Endothelial cell of umbilical vein (primary cell): ENCODE measurements around the gene CRCP. TPM values are rescaled to one million over a fixed set of nuclear protein-coding genes. Genes with fewer than 3 reads are reported as not detected.

Source experiments
- BruUV-seq: library from RNA; stranded (reverse); fragments of 400-500 nt; replicated peaks from 2 replicates; lab custom pipeline; 2021; lab: Mats Ljungman, UMichigan
- CTCF ChIA-PET: fragments of 300-600, 350-600 bp; sonication (Branson Sonifier 250); formaldehyde crosslinking; loops from one replicate; lab custom pipeline; 2021; ENCODE audit warnings: antibody characterized with exemption, inconsistent platforms; lab: Charles Lee
- POLR2A ChIA-PET: fragments of 300-600, 350-600 bp; sonication (Branson Sonifier 250); formaldehyde crosslinking; loops from one replicate; lab custom pipeline; 2021; ENCODE audit warnings: antibody characterized with exemption, inconsistent platforms; lab: Charles Lee
- DNase-seq: peaks from one replicate; pipeline ENCODE4 v3.0.0-alpha.2; 2011; ENCODE audit warnings: low read depth, low spot score
- FAIRE-seq: peaks from 2 replicates; lab custom pipeline; 2011; peaks lifted over from hg19 to GRCh38; lab: Jason Lieb, UNC
- H2AFZ ChIP-seq: 2 replicates; pipeline ENCODE4 v1.6.0; 2012; ENCODE audit warnings: low read depth, low read length, control low read depth, inconsistent platforms
- H3K27ac ChIP-seq: 2 replicates; pipeline ENCODE4 v1.5.1; 2011; ENCODE audit warnings: low read depth, mild to moderate bottlenecking, control low read depth, low read length, moderate library complexity; ENCODE audit not compliant: insufficient read depth
- H3K27me3 ChIP-seq, 2 experiments: 2 replicates each; pipeline versions ENCODE4 v1.6.0 to v1.6.1; 2011; ENCODE audit warnings: low read length in 2 of 2, mixed read lengths in 1 of 2; ENCODE audit not compliant: control insufficient read depth in 2 of 2, insufficient read depth in 2 of 2
- H3K36me3 ChIP-seq, 2 experiments: 2 replicates in 1 of 2; 3 replicates in 1 of 2; pipeline ENCODE4 v1.5.1; 2011; ENCODE audit warnings: low read length in 2 of 2, mild to moderate bottlenecking in 1 of 2, moderate library complexity in 1 of 2; ENCODE audit not compliant: control insufficient read depth in 2 of 2, insufficient read depth in 2 of 2; ENCODE audit errors: extremely low read depth in 1 of 2
- H3K4me1 ChIP-seq: 3 replicates; pipeline ENCODE4 v1.5.1; 2011; ENCODE audit warnings: mild to moderate bottlenecking, low read length; ENCODE audit not compliant: control insufficient read depth, insufficient read depth; ENCODE audit errors: extremely low read depth
- H3K4me2 ChIP-seq: 2 replicates; pipeline ENCODE4 v1.6.1; 2011; ENCODE audit warnings: low read length, control low read depth, mixed read lengths; ENCODE audit not compliant: insufficient read depth
- H3K4me3 ChIP-seq, 3 experiments: fragments of 200-600 bp in 1 of 3; sonication (generic), shearing (Covaris generic) in 1 of 3; replicated peaks in 1 of 3; 2 replicates each; pipeline ENCODE4 v1.5.1; 2011 to 2016; ENCODE audit warnings: control low read depth in 3 of 3, low read length in 3 of 3, mild to moderate bottlenecking in 2 of 3, inconsistent platforms in 1 of 3, low read depth in 1 of 3, moderate library complexity in 1 of 3; ENCODE audit not compliant: insufficient read depth in 1 of 3
- H3K79me2 ChIP-seq: 2 replicates; pipeline ENCODE4 v1.6.0; 2012; ENCODE audit warnings: low read length, inconsistent platforms; ENCODE audit not compliant: control insufficient read depth, insufficient read depth
- H3K9ac ChIP-seq: replicated peaks from 2 replicates; pipeline ENCODE3; 2011; ENCODE audit warnings: low read length, control low read depth; ENCODE audit not compliant: insufficient read depth; ENCODE audit errors: extremely low read depth
- H3K9me1 ChIP-seq: replicated peaks from 3 replicates; pipeline ENCODE4 v1.6.0; 2011; ENCODE audit warnings: mild to moderate bottlenecking, low read length; ENCODE audit not compliant: control insufficient read depth, insufficient read depth; ENCODE audit errors: extremely low read depth
- H3K9me3 ChIP-seq: replicated peaks from 2 replicates; pipeline ENCODE4 v1.5.1; 2012; ENCODE audit warnings: low read length, inconsistent platforms; ENCODE audit not compliant: control insufficient read depth, insufficient read depth
- H4K20me1 ChIP-seq: replicated peaks from 2 replicates; pipeline ENCODE3; 2011; ENCODE audit warnings: mild to moderate bottlenecking, low read length; ENCODE audit not compliant: control insufficient read depth, insufficient read depth; ENCODE audit errors: extremely low read depth
- EZH2 ChIP-seq: IDR thresholded peaks from 2 replicates; pipeline ENCODE4 v1.6.1; 2012; ENCODE audit warnings: borderline replicate concordance, low read depth, mild to moderate bottlenecking, moderate library complexity, low read length, inconsistent platforms; ENCODE audit not compliant: severe bottlenecking
- FOS ChIP-seq: IDR thresholded peaks from 2 replicates; pipeline ENCODE4 v1.6.1; 2011; ENCODE audit warnings: mild to moderate bottlenecking, low read length, moderate library complexity, borderline replicate concordance; ENCODE audit not compliant: insufficient read depth
- GATA2 ChIP-seq: IDR thresholded peaks from 2 replicates; pipeline ENCODE4 v1.7.0; 2011; ENCODE audit warnings: low read depth, mild to moderate bottlenecking, moderate library complexity, mixed read lengths, low read length; ENCODE audit not compliant: insufficient read length, insufficient read depth
- JUN ChIP-seq: IDR thresholded peaks from 2 replicates; pipeline ENCODE4 v1.6.1; 2011; ENCODE audit warnings: borderline replicate concordance, low read depth; ENCODE audit not compliant: insufficient read length, insufficient read depth
- MYC ChIP-seq: IDR thresholded peaks from one replicate; pipeline ENCODE4 v1.6.1; 2011; ENCODE audit warnings: mild to moderate bottlenecking, low read depth, low read length
- POLR2A ChIP-seq: IDR thresholded peaks from 2 replicates; pipeline ENCODE4 v1.6.1; 2012; ENCODE audit warnings: low read depth, mild to moderate bottlenecking, control low read depth, low read length
- POLR2AphosphoS5 ChIP-seq: IDR thresholded peaks from 2 replicates; pipeline ENCODE4 v1.6.1; 2012; ENCODE audit warnings: low read depth, mild to moderate bottlenecking, control low read depth, low read length, moderate library complexity; ENCODE audit not compliant: insufficient read depth
- dilution Hi-C: fragments of 300-500 bp; cut with MboI; formaldehyde crosslinking; loops from one replicate; pipeline ENCODE4 v1.15.0; 2019; ENCODE audit warnings: low sequenced_read_pairs; ENCODE audit not compliant: extremely low pct_ligation_motif_present
- intact Hi-C: fragments of 100-400 bp; cut with micrococcal nuclease; formaldehyde crosslinking; loops from one replicate; pipeline ENCODE4 v1.10.0; 2022
- polyA plus RNA-seq, 4 experiments: library from polyadenylated mRNA; depleted of rRNA in 3 of 4; stranded (reverse) in 3 of 4; unstranded in 1 of 4; fragments of >200 nt; gene quantifications; 2 replicates each; pipeline versions ENCODE4 v1.2.1 to v1.2.3, GENCODE V29; 2011 to 2012; ENCODE audit warnings: missing spikeins in 1 of 4
- total RNA-seq: library from RNA; stranded (reverse); gene quantifications from 2 replicates; pipeline ENCODE4 v1.2.3, GENCODE V29; 2021
- TF ChIP-seq, protein P1 (sequence below), 2 donors: IDR thresholded peaks; 1 replicate in 1 of 2; 2 replicates in 1 of 2; pipeline ENCODE4 v1.5.1; 2011; ENCODE audit warnings: low read length in 2 of 2, mild to moderate bottlenecking in 2 of 2, moderate library complexity in 2 of 2, control low read depth in 1 of 2, inconsistent platforms in 1 of 2, low read depth in 1 of 2; ENCODE audit not compliant: insufficient read depth in 1 of 2; ENCODE audit errors: extremely low read depth in 1 of 2
- TF ChIP-seq, protein P2 (sequence below): IDR thresholded peaks from 2 replicates; pipeline ENCODE4 v1.6.1; 2011; ENCODE audit not compliant: insufficient read depth, insufficient read length

The CRCP gene
- total and polyA plus RNA-seq, 2 donors (not counting 3 experiments of a cell fraction or from before 2014, with no cell fraction given): 14.2 to 29.7 TPM

DNA sequence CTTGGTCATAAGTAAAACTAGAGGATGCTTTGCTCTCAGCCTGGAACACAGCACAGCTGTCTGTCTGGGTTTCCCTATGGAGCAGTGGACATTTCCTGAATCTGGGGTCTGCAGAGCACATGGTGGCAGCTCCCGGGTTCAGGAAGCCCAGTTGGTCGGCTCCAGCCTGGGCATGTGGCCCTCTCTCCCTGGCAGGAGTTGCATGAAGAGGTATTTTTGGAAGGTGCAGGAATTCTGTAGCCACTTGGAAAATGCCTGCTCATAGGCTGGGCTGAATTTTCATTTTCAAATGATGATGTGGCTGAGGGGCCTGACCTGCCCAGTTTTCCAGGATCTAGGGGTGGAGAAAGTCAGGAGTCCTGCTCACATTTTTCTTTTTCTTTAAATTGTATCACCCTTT is 83.8 kb downstream of the CRCP start:
- H3K79me2 ChIP-seq: no peaks in the 10 kb centered on the region
- no peak for FAIRE-seq
- H3K4me2 ChIP-seq: no peak overlapping the region
- no peaks in the 10 kb centered on the region for H3K27me3 ChIP-seq
- H3K36me3 ChIP-seq: no peaks in the 10 kb centered on the region
- dilution Hi-C loops: no loop called here
- H2AFZ ChIP-seq: no peak overlapping the region
- no peaks in the 10 kb centered on the region for H3K9me3 ChIP-seq
- TF ChIP-seq JUN: no peak
- no peak for TF ChIP-seq EZH2
- TF ChIP-seq MYC: no peak
- H3K9ac ChIP-seq: no peak overlapping the region
- H3K27ac ChIP-seq: no peak overlapping the region
- CTCF ChIA-PET: no interaction called here
- H3K9me1 ChIP-seq: no peaks in the 10 kb centered on the region
- intact Hi-C loops: no loop called here
- H3K4me1 ChIP-seq: no peaks in the 10 kb centered on the region
- no peak for DNase-seq
- H3K4me3 ChIP-seq: no peak overlapping the region
- H4K20me1 ChIP-seq: no peaks in the 10 kb centered on the region
- BruUV-seq: no TSS peak
- POLR2A ChIA-PET: no interaction called here

DNA sequence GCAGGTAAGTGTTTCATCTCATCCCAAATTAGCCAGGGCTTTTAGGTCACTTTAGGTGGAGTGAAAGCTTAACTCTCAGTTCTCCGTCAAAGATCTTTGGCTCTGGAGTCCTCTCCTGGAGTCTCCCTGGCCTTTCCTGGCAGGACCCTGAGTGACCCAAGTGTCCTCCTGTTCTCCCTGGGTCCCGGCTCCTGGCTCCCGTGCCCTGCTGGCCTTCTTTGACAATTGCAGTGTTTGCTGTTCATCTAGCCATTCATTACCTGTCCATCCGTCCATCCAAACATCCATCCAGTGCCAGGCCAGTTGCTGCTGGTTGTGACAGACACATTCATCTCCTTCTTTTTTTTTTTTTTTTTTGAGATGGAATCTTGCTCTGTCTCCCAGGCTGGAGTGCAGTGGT is 84.3 kb downstream of the CRCP start:
- Histone ChIP-seq H3K27me3 (no peaks in the 10 kb centered on the region), H3K9ac (no peak overlapping the region), H3K4me2 (no peak overlapping the region), H3K9me3 (no peaks in the 10 kb centered on the region), H3K36me3 (no peaks in the 10 kb centered on the region), H3K4me1 (no peaks in the 10 kb centered on the region), H3K27ac (no peak overlapping the region), H2AFZ (no peak overlapping the region), H3K79me2 (no peaks in the 10 kb centered on the region), H4K20me1 (no peaks in the 10 kb centered on the region), H3K4me3 (no peak overlapping the region), H3K9me1 (no peaks in the 10 kb centered on the region)
- DNase-seq: no peak
- ChIA-PET CTCF (interaction anchor here (0.6 kb wide), 1 partner anchor 394 kb away, joined by 3 read pairs; no protein-coding TSS in a partner anchor), POLR2A (no interaction called here)
- dilution Hi-C loops: no loop called here
- no peak for TF ChIP-seq FOS
- no peak for TF ChIP-seq JUN
- TF ChIP-seq EZH2: no peak
- TF ChIP-seq MYC: no peak
- TF ChIP-seq, protein P1, sequence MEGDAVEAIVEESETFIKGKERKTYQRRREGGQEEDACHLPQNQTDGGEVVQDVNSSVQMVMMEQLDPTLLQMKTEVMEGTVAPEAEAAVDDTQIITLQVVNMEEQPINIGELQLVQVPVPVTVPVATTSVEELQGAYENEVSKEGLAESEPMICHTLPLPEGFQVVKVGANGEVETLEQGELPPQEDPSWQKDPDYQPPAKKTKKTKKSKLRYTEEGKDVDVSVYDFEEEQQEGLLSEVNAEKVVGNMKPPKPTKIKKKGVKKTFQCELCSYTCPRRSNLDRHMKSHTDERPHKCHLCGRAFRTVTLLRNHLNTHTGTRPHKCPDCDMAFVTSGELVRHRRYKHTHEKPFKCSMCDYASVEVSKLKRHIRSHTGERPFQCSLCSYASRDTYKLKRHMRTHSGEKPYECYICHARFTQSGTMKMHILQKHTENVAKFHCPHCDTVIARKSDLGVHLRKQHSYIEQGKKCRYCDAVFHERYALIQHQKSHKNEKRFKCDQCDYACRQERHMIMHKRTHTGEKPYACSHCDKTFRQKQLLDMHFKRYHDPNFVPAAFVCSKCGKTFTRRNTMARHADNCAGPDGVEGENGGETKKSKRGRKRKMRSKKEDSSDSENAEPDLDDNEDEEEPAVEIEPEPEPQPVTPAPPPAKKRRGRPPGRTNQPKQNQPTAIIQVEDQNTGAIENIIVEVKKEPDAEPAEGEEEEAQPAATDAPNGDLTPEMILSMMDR (IDR thresholded peaks at IDR 0.05; ENCODE audit: extremely low read depth in 1 of 2, insufficient read depth in 1 of 2, low read depth in 1 of 2, low read length in 2 of 2): no peak
- no peak for TF ChIP-seq POLR2AphosphoS5
- TF ChIP-seq, protein P2, sequence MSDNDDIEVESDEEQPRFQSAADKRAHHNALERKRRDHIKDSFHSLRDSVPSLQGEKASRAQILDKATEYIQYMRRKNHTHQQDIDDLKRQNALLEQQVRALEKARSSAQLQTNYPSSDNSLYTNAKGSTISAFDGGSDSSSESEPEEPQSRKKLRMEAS: no peak
- no peak for TF ChIP-seq POLR2A
- no peak for TF ChIP-seq GATA2
- intact Hi-C loops: no loop called here
- BruUV-seq: no TSS peak
- no peak for FAIRE-seq
